Measurements from ENCODE around the gene PIK3CD.
A peak's percentile ranks its signal among the peaks of the same experiment; 100 is the strongest.

The PIK3CD gene
- 214 to 529 reads per million in 2 experiments for total RNA-seq

DNA sequence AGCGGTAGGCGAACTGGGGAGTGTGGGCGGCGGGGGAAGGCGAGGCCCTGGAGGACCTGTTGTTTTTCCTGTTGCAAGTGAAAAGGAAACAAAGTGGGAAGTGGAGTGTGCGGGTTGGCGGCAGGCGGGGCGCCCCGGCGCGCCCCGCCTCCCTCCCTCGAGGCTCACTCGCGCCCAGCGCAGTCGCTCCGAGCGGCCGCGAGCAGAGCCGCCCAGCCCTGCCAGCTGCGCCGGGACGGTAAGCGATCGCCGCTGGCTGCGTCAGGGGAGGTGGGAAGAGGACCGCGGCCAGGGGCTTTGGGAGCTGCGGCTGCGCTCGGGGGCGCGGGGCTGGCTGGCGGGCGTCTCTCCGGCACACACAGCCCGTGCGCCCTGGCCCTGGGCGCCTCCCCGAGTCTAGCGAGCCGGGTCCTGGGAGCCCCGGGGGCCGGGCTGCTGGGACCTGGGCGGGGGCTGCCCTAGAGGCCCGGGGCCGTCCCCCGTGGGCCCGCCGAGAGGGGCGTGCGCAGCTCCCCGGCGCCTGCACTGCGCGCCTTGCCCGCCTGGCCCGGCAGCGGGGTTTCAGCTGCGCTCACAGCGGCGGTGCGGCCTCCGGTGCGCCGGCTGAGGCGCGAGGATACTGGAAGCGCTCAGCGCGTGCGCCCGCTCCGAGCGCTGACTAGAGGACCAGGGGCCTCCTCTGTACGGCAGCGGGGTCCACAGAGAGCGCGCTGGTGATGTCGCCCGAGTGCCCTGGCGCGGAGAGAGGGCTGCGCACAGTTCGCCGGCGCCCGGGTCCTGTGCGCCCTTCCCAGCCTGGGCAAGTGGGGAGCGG lies at the start of gene PIK3CD:
TSS of gene PIK3CD (plus strand) at position 167 of the 814 bp plus-strand sequence. CDS start 58,725 bp downstream, outside the sequence.
- no peak for DNase-seq (ENCODE audit: low read depth)

GRCh38 chr1:9601942-9602793 lies 49.4 kb upstream of the PIK3CD start:
- no peak for DNase-seq (ENCODE audit: low read depth)

GRCh38 chr1:9602794-9603167 lies 48.8 kb upstream of the PIK3CD start:
- no peak for DNase-seq (ENCODE audit: low read depth)

DNA sequence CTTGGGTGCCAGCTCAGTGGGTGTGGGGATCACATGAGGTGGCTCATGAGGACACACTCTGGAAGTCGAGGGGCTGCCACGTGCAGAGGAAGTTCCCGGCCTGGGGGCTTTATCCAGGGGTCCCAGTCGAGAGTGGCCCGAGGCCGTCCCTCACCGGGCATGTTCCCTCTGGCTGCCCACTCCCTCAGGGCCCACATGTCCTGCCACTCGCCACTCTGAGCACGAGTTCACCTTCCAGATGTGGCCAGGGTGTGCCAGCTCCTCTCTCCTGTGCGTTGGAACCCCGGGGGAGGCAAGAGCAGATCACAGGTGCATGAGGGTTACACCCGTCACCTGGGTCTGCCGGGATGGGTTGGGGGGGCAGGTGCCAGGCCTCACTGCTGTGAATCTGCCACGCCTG lies 48.2 kb upstream of the PIK3CD start:
- no peak for DNase-seq (ENCODE audit: low read depth)

DNA sequence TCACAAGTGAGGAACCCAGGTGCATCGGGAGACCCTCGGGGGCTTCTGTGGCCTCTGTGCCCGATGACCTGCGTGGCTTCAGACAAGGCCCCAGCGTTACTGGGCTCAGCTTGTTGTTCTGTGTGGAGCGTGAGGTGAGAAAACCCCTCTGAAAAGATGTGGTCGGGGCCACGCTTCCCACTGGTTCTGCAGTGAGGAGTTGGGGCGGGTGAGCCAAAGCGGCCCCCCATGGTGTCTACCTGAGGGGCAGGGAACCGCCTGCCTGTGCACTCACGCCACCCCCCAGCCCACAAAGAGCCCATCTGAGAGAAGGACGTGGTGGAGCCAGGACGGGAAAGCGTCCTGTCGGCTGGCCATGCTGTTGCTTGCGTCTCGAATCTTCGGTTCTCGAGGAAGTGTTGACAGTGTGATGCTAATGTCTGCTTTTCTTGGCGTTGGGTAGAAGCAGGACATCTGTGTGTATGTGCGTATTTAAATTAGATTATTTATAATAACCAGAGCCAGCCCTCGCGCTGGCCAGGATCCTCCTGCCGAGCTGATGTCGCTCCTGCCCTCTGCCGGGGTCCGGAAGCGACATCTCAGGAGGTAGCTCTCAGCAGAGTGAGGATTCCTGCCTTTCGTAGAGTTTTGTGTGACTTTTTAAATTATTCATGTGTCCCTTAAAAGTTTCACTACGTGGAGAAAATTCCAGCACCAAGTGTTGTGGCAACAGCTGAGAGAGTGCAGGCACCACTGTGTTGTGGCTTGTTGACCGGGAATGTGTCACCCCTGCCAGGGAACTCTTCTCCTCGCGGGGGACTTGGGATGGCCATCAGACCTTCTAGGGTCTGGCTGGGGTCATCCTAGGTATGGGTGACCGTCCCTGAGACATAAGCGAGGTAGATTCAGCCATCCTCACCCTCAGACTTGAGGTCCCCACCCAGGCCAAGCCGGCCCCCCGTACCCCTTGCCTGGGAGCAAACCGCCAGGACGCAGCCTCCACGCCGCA lies 47.5 kb upstream of the PIK3CD start:
- DNase-seq (ENCODE audit: low read depth) = no peak

DNA sequence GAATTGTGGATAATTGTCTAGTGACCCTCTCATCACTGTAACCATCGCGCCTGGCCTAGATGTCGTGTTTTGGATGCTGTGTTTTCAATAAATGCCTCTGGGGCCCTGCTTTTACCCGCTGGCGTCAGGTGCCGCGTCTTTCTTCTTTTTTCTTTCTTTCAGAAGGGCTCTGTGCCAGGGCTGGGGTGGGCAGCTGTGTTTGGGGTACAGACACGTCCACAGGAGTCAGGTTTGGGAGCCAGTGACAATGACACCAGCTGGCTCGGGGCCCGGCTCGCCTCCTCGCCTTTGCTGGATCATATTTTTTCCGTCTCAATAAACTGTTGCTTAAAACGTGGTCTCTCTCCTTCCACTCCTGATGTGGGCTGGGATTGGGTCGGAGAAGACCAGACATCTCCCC lies 46.7 kb upstream of the PIK3CD start:
- no peak for DNase-seq (ENCODE audit: low read depth)

DNA sequence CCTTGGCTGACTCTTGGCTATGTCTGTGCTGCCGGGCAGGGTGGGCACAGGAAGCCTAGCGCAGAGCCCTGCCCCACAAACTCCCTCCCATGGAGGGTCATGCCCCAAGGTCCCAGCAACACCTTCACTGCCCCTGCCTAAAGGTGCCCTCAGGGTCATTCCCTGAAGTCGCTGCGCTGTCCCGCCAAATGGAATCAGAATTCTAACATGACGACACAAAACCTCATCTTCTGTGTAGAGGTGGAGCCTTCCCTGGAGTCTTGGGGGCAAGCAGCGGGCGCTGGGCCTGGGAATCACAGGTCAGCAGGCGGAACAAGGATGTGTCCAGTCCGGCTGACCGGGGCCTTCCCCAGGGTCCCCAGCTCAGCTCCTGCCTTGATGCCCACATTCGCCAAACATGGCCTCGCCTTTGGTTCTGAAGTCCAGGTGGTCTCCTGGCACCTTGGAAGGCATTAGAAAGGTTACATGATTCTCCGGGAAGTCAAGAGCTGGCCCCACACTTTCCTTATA lies 45.5 kb upstream of the PIK3CD start:
- no peak for DNase-seq (ENCODE audit: low read depth)

- no peak for DNase-seq (ENCODE audit: low read depth)
Measured at GRCh38 chr1:9606458-9606857, 45.1 kb upstream of the PIK3CD start.

DNA sequence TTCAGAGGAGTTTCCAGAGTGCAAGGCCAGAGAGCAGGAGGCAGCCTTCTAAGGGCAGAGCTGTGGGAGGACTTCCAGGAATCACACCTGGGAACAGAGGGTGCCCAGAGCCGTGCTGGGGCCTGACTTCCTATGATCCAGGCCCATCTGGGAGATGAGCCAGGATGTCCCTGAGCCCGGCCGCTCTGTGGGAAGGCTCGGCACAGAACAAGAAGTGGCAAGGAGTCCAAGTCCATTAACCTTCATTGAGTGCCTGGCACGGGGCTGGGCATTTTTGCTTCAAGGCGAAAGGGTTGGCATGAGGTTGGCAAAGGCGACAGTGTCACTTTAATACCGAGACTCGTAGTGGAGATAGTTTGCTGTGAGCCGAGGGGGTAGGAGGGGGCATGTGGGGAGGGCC lies 44.6 kb upstream of the PIK3CD start:
- DNase-seq (ENCODE audit: low read depth) = no peak

GRCh38 chr1:9607352-9607751 lies 44.2 kb upstream of the PIK3CD start:
- no peak for DNase-seq (ENCODE audit: low read depth)

GRCh38 chr1:9609998-9610397 lies 41.5 kb upstream of the PIK3CD start:
- DNase-seq (ENCODE audit: low read depth) = no peak

- DNase-seq (ENCODE audit: low read depth) = no peak
Measured at GRCh38 chr1:9610548-9610947, 41.0 kb upstream of the PIK3CD start.

DNA sequence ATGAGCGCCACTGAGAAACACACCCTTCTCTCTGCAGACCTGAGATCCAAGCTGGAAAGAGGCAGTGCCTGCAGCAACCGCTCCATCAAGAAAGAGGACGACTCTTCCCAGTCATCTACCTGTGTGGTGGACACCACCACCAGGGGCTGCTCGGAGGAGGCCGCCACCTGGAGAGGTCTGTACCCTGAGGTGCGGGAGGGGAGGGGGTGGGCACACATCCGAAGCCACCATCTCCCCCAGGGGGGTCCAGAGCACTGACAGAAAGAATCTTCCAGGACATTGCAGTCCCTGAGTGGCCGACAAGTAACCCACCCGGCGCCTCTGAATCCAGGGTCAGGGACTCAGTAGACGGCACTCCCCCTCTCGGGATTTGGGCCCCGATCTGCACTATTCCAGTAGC lies 39.8 kb upstream of the PIK3CD start:
- no peak for DNase-seq (ENCODE audit: low read depth)

DNA sequence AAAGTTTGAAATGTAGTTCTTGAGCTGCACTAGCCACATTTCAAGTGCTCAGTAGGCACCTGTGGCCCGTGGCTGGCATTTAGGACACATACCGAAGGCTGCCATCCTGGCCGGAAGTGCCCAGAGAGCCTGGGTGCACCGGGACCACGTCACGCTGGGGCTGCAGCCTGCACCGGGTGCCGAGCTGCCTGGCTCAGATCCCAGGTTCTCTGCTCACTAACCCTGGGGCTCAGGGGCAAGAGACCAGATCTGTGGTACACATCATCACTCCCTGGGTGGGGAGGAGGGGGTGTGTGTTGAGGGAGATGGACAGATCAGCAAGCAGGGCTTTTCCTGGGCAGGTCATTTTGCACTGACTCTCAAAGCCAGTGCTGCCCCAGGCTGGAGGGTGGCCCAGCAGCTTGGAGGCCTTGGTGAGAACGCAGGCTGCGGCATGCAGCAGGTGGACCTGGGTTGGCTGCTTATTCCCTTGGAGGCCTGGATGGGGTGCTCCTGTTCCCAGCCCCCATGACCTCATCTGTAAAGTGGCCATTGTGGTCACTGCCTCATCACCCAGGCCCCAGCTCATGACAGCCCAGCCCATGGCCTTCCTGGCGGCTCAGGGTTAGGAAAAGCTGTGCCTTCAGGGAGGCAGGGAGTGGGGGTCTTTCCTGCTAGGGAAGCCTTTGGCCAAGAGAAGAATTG lies 39.2 kb upstream of the PIK3CD start:
- no peak for DNase-seq (ENCODE audit: low read depth)

- no peak for DNase-seq (ENCODE audit: low read depth)
Measured at GRCh38 chr1:9612871-9613624, 38.5 kb upstream of the PIK3CD start.

DNA sequence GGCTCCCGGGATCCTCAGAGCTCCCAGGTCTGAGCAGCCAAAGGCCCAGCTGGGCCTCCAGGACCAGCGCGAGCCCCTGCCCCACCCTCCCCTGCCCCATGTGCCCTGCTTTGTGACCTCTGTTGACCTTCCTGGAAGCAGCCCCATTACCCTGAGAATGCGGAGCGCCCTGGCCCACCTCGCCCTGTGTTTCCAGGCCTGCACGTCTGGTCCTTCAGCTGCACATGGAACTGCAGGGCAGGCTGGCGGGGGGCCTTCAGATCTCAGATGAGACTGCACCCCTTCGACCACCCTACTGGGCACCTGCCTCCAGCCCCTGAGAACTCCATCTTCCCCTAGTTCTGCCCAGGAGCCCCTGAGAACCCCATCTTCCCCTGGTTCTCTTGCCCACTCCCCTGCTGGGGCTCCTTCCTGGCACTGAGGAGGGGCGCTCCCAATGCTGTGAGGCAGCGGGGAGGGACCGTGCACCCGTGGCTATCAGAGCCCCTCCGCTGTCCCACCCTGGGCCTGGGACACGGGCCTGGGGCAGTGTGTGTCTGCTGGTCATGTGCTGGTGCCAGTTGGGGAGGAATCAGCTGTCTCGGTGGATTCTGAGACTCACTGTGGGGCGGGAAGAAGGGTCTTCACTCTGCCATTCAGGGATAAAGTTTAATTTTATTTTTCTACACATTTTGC lies 37.8 kb upstream of the PIK3CD start:
- DNase-seq (ENCODE audit: low read depth) = no peak

- DNase-seq (ENCODE audit: low read depth) = peak; percentile 28
Measured at GRCh38 chr1:9615316-9616063, 36.0 kb upstream of the PIK3CD start.

DNA sequence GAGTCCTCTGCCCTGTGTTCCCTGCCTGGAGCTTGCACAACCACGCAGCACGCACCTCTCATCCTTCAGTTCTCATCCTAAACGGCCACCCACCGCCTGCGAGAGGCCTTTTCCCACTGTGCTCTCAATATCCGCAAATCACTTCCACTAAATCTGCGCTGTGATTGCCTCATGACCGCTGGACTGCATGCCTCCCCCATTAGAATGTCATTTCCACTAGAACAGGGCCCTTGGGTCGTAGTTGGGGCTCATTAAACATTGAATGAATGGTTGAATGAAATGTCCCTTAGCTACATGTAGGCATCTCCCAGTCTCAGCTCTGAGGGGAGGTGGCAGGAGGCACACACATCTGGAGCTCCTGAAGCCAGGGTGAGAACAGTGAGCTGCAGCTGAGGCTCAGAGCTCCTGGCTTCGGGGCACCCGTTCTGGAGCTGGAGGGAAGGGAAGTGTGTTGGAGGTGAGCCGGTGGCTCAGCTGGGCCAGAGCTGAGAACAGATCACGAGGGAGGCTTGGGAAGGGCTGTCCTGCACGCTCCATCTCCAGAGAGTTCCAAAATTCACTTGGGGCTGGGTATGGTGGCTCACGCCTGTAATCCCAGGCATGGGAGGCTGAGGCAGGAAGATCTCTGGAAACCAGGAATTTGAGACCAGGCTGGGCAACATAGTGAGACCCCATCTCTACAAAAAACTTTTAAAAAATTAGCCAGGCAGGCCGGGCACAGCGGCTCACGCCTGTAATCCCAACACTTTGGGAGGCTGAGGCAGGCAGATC lies 32.4 kb upstream of the PIK3CD start:
- no peak for DNase-seq (ENCODE audit: low read depth)

All from T follicular helper cell (primary cell).